NCI-H1105 treated with DMSO at 0.1 percent for 48 hours (cell line): ENCODE results near the gene GFI1B.
"Not testable (repeated sequence)": the region's sequence is repeated elsewhere in the genome, so short reads cannot be mapped to it uniquely, and the experiment has no call there.

Source experiments
- DNase-seq: peaks from one replicate; lab custom pipeline; 2025; lab: John Stamatoyannopoulos, UW

The GFI1B gene

GRCh38 chr9:132978451-132979131, at the start of gene GFI1B:
TSS of gene GFI1B (plus strand) at chr9:132978694. CDS start at chr9:132986679, 7,985 bp downstream.
- DNase-seq = peak; percentile 10

DNA sequence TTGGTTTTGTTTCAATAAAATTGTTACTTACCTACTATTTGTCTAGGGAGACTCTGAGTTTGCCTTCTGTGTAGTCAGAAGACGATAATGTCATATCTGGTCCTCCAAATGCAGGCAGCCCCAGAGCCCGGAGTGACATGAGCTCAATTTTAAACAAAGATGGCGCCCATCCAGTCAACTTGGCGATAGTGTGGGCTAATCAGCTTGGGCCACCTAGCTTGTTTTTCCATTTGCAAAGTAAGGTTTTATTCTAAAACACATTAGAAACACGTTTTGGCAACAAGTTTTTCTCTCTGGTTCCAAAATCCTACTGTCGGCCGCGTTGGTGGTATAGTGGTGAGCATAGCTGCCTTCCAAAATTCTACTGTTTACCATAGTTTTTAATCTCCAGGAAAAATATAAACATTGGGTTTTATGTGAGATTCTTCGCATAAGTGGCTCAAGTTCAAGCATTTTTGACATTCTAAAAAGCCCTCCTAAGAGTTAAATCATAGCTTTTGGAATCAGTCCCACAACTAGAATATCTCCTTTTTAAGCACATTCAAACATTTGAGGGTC, 47.2 kb upstream of the GFI1B start:
- no peak for DNase-seq

DNA sequence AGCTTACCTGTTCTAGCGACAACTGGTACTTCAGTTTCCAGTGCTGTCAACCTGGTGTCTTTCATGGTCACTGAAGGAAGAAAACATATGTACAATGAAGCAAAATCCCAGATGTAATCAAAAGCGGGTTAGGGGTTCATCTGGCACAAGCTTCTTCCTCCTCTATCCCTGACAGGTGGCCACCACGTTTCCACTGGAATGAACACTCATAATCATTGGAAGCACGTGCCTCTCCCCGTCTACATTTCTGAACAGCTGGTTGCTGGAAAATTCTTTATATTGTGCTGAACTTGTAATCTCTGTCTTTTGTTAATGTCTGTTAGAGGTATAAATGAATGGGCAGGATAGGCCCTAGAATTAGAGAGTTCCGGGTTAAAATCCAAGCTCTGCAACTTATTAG, 43.5 kb upstream of the GFI1B start:
- DNase-seq = no peak

- DNase-seq = no peak
Measured at GRCh38 chr9:132937463-132937901, 41.0 kb upstream of the GFI1B start.

DNA sequence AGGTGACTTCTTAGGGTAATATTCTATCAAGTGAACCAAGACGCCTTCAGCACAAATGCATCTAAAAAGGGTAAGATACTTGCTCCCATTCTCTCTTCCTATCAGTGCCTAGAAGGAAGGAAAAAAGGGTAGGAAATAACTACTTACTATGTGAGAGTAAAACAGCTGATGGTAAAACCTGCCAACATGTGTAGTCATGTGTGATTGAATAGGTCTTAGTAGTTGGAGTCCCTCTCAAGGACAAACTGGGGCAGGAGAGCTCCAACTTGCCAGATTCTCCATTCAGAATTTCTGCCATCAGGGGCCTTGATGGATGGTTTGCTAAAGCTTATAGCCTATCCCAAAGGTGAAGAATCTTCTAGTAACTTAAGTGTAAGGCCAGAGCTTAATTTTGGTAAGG, 39.3 kb upstream of the GFI1B start:
- DNase-seq = no peak

- DNase-seq = no peak
Measured at GRCh38 chr9:132942541-132943182, 35.8 kb upstream of the GFI1B start.

DNA sequence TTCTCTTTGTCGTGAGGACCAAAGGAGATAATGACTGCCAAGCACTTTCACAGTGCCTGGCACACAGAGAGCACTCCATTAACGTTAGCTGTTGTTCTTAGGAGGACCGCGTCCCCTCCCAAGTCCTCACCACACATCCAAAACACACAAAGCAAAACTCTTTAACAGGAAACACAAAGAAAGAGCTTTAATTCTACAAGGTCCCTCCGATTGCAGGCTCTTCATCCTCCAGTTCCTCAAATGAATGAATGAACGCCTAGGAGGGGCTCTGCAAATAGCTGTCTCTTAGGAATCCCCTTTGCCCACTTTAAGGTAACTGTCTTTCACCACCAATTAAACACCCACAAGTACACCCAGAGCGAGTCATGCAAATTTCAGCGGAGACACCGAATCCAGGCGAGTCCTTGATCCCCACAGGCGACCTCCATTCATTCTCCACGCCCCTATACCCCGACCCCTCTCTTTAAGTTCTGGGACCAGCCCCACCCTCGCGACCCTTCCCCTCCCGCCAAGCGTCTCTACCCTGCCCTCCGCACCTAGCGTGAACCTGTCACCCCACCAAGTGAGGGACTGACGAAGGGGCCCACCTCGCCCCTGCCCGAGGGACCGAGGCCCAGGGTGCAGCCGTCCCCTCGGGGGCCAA, 34.7 kb upstream of the GFI1B start:
- no peak for DNase-seq

DNA sequence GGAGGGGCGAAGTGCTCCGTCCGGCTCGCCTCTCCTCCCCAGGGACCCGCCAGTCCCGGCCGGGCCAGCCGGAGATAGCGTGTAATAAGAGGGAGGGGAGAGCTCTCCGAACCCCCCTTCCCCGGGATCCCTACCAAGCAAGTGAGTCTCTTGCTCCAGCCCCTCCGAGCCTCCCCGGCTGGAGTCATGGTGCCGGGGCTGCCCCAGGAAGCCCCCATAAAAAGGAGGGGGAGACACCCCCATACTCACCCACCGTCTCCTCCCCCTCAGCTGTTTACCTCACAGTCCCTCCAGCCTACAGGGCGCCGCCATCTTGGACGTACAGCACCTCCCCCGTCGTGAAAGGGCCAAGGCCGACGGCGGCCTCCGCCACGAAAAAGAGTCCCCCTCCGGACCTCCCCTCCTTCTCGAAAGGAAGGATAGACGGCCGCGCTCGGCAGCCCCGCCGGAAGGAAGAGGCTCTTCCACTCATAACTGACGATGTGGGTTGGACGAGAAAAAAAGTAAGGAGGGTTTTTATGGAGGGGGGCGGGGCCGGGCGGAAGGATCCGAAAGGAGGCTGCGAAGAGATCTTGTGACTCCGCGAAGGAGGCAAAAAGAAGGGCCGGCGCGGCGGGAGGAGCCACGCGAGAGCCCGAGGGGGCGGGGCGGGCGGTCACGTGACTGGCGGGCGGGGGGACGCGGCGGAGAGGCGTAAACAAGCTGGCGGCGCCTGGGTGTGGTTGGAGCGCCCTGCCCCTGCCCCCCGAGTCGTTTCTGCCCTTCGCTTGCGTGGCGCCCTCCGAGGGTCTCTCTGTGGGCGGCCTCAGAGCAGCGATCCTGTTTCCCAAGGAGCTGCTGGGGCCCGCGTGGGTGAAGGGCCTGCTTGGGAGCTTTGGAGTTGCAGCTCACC, 34.0 kb upstream of the GFI1B start, which contains the start of gene TSC1:
TSC1 (minus strand) TSS at position 323 of the 892 bp plus-strand sequence. CDS start 15,744 bp downstream, outside the sequence.
- DNase-seq = peak; percentile 84

- DNase-seq = no peak
Measured at GRCh38 chr9:132945186-132946130, 33.0 kb upstream of the GFI1B start.

DNA sequence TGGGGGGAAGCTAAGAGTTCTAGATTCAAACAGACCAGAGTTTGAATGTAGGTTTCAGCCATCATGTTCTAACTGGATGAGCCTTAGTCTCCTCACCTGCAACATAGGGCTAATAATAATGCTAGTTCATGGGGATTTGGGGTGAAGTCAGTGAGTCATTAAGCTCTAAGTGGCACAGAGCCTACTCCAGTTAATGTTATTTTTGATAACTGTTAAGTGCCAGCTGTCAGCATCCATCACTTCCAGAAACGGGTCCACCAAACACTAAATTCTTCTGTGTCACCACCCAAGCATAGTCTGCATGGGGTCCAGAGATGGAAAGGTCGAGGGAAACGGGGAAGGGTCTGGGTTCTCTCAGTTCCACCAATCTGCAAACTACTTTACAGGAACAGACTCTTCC, 32.3 kb upstream of the GFI1B start:
- DNase-seq = no peak

GRCh38 chr9:132946631-132947295, 31.7 kb upstream of the GFI1B start:
- DNase-seq = no peak

- DNase-seq = no peak
Measured at GRCh38 chr9:132947756-132948155, 30.7 kb upstream of the GFI1B start.

DNA sequence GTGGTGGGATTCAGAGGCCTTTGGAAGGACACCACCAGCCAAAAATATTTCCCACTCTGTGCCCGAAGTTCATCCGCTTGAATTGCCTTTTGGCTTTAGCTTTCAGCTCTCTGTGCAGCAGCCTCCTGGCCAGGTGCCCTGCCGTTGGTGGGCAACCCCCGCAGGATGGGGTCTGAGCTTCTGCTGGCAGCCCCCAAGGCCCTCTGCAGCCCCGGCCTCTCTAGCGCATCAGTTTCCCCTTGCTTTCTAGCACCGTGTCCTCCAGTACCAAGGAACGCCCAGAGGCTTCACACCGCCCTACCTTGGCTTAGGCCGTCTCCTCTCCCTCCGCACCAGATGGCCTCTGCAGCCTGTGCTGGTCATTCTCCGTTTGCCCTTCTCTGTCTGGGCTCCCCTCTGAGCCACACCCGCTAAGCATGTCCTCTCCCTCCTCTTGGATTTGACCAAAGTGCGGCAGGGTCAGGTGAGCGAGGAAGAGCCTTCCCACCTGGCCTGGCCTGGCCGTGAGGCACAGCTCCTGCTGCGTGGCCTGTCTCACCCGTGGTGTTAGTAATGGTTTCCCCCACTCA, 29.9 kb upstream of the GFI1B start:
- DNase-seq = no peak

- no peak for DNase-seq
Measured at GRCh38 chr9:132949709-132950108, 28.8 kb upstream of the GFI1B start.

DNA sequence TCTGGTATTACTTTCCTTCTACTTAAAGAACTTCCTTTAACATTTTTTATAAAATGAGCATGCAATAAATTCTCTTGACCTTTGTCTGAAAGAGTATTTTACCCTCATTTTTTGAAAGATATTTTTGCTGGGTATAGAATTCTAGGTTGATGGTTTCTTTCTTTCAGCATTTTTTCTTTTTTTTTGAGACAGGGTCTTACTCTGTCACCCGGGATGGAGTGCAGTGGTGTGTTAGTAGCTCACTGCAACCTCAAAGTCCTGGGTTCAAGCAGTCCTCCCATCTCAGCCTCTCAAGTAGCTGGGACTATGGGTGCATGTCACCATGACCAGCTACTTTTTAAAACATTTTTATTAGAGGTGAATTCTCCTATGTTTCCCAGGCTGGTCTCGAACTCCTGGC, 23.4 kb upstream of the GFI1B start:
- DNase-seq = no peak

- DNase-seq = no peak
Measured at GRCh38 chr9:132955768-132956167, 22.7 kb upstream of the GFI1B start.

- DNase-seq = no peak
Measured at GRCh38 chr9:132957805-132958204, 20.7 kb upstream of the GFI1B start.

- DNase-seq = no peak
Measured at GRCh38 chr9:132961002-132961401, 17.5 kb upstream of the GFI1B start.

GRCh38 chr9:132965478-132965877, 13.0 kb upstream of the GFI1B start:
- DNase-seq = no peak

GRCh38 chr9:132967908-132968307, 10.6 kb upstream of the GFI1B start:
- not testable (repeated sequence) for DNase-seq
